Activated CD8-positive, alpha-beta memory T cell treated with anti-CD3 and anti-CD28 coated beads for 36 hours (primary cell): Measurements from ENCODE around the gene POR. TPM values are rescaled to one million over a fixed set of nuclear protein-coding genes. Genes with fewer than 3 reads are reported as not detected.
"Not testable (repeated sequence)": the region's sequence is repeated elsewhere in the genome, so short reads cannot be mapped to it uniquely, and the experiment has no call there.

Experiments
- CTCF ChIA-PET: fragments of 350-600 bp; sonication (Branson Sonifier 250); formaldehyde crosslinking; loops from one replicate; lab custom pipeline; 2021; ENCODE audit warnings: antibody characterized with exemption; lab: Charles Lee
- POLR2A ChIA-PET: fragments of 350-600 bp; sonication (Branson Sonifier 250); formaldehyde crosslinking; loops from one replicate; lab custom pipeline; 2021; ENCODE audit warnings: antibody characterized with exemption; lab: Charles Lee
- total RNA-seq, 2 experiments: library from RNA; stranded (reverse); gene quantifications; one replicate each; pipeline ENCODE4 v1.2.3, GENCODE V29; 2021

The POR gene
- total RNA-seq: 10 to 100 TPM; 42.2 to 47.9 TPM

DNA sequence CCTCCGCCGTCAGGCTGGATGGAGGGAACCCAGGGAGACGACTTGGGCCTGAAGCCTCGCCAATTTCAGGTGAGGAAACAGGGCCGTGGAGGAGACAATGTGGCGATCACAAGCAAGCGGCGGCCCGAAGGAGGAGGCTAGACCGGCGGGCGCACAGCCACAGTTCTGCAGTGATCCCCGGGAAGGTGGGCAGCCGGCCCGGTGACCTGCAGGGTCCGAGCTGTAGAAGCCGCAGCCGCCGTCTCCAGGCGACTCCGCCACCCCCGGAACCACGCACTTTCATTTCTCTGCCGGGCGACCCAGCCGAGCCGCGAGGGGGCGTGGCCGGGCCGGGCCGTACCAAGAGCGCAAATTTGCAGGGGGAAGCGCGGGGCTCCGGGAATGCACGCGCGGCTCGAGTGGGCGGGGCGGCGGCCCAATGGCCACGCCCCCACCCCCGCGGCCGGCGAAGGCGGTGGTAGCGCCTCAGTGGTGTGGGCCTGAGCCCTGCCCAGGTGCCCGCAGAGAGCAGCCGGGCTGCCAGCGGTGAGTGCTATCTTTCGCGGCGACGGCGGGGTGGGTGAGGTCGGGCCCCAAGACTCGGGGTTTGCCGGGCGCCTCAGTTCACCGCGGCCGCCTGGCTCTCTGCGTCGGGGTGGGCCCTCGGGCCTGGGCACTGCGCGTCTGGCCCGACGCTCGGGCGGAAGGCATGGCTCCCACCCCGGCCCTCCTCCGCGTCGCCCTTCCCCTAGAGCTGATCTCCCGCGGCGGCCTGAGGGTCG, at the start of gene POR:
Gene POR (plus strand): TSS at position 501 of the 761 bp plus-strand sequence. CDS start 38,847 bp downstream, outside the sequence.
- CTCF ChIA-PET: interaction anchor here (1.3 to 2.7 kb wide), 3 partner anchors 94 to 105 kb away, joined by 3 to 7 read pairs (median 3); no protein-coding TSS in a partner anchor
- POLR2A ChIA-PET: interaction anchor here (0.6 to 2.7 kb wide), 5 partner anchors 14 to 185 kb away, joined by 3 to 7 read pairs (median 5); partner anchors contain the start of genes MDH2, RHBDD2 and STYXL1

DNA sequence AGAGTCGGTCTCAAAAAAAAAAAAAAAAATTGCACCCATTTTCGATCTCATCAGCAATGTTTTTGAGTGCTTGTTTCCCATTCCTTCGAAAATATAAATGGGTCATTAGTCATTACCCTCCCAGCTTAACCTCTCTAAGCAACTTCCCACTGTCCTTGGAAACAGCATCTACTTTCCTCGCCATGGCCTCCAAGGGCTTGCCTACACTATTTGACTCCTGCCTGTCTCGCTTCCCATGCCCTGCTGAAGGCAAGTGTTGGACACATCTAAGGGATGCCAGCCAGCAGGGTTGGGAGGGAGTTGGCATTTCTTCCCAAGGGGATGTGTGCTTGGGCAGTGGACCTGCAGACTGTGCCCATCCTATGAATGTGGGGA, 48.9 kb upstream of the POR start:
- ChIA-PET POLR2A (no interaction called here), CTCF (interaction anchor here (0.5 to 2.4 kb wide), 4 partner anchors 12 to 1346 kb away, joined by 3 to 26 read pairs (median 5); partner anchors contain the start of gene RHBDD2)

DNA sequence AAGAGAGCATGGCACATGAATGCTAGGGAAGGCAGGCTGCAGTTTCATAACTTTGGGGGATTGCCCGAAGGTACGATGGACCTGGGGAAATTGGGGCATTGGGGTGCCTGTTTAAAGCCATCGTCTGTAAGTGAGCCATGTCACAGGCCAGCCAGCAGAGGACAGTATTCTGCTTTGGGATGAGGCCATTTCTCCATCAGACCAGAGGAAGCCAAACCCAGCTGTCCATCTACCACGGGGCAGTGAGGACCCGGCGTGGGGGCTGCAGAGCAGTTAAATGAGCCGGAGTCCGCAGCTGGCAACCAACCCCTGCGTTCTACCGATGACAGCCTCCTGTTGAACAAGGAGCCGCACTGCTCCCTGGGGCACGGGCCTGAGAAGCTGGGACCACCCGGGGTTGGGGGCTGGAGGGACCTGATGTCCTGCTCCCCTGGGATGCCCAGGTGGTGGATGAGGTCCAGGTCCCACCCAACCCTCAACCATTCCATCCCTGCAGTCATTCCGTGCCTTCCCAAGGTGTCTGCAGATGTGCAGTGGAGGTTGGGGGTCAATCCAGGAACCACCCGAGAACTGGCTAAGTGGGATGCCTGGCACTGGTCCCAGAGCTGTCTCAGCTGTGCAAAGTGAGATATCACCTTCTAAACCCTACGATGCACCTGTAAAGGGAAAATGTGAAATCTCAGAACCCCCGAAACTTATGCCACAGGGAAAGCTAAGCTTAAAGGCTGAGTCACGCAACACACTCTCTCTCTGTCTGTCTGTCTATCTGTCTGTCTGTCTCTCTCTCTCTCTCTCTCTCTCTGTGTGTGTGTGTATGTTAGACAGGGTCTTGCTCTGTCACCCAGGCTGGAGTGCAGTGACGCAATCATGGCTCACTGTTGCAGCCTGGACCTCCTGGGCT, 48.2 kb upstream of the POR start:
- POLR2A ChIA-PET: no interaction called here

DNA sequence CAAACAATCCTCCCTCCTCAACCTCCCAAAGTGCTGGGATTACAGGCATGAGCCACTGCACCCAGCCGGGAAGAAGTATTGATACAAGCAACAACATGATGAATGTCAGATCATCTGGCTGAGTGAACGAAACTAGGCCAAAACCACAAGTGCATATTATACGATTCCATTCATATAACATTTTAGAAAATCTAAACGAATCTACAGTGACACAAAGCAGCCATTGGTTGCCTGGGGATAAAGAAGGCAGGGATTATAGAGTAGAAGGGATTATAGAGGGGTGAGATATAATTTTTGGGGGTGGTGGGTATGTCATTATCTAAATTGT, 47.6 kb upstream of the POR start:
- POLR2A ChIA-PET: no interaction called here
- CTCF ChIA-PET: interaction anchor here (1.9 to 2.4 kb wide), 2 partner anchors 11 to 153 kb away, joined by 7 to 26 read pairs; partner anchors contain the start of gene RHBDD2

More for the DNA sequence above, 48.2 kb upstream of the POR start:
- CTCF ChIA-PET: interaction anchor here (0.6 to 2.4 kb wide), 6 partner anchors 11 to 1345 kb away, joined by 3 to 26 read pairs (median 4); partner anchors contain the start of gene RHBDD2

DNA sequence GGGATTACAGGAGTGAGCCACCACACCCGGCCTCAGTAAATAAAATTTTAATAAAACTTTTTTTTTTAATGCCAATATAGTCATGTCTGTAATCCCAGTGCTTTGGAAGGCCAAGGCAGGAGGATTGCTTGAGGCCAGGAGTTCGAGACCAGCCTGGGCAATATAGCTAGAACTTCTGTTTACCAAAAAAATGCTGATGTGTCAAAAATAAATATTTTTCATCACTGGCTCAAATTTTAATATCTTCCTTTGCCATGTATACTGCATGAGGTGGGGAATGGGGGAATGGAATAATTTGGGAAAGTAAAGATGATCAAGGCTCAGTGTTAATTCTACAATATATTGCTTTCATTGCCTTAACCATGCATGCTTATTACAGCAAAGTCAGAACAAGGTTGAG, 46.8 kb upstream of the POR start:
- CTCF ChIA-PET: interaction anchor here (2.0 to 2.4 kb wide), 2 partner anchors 10 to 152 kb away, joined by 7 to 8 read pairs; partner anchors contain the start of gene RHBDD2

DNA sequence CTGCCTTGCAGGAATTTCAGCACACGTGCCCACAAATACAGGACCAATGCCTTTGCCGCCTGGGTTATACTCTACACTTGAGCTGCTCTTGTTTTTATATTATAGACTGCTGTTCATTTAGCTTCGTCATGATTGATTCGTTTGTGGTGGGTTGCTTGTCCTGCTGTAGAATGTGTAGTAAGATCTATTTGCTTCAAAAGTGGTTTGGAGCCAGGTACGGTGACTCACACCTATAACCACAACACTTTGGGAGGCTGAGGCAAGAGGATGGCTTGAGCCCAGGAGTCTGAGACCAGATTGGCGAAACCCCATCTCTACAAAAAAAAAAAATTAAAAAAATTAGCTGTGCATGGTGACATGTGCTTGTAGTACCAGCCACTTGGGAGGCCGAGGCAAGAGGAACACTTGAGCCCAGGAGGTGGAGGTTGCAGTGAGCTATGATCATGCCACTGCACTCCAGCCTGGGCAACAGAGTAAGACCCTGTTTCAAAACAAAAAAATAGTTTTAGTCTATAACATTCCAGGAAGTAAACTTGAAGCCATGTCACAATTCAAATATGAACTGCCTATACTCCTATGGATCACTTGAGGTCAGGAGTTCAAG, 45.1 kb upstream of the POR start:
- ChIA-PET POLR2A (interaction anchor here (1.2 kb wide), 1 partner anchor 45 kb away, joined by 7 read pairs; the partner anchor contains the start of gene POR), CTCF (interaction anchor here (1.5 to 2.0 kb wide), 2 partner anchors 150 kb away, joined by 8 to 9 read pairs; no protein-coding TSS in a partner anchor)

More for the DNA sequence above, 46.8 kb upstream of the POR start:
- POLR2A ChIA-PET: no interaction called here

DNA sequence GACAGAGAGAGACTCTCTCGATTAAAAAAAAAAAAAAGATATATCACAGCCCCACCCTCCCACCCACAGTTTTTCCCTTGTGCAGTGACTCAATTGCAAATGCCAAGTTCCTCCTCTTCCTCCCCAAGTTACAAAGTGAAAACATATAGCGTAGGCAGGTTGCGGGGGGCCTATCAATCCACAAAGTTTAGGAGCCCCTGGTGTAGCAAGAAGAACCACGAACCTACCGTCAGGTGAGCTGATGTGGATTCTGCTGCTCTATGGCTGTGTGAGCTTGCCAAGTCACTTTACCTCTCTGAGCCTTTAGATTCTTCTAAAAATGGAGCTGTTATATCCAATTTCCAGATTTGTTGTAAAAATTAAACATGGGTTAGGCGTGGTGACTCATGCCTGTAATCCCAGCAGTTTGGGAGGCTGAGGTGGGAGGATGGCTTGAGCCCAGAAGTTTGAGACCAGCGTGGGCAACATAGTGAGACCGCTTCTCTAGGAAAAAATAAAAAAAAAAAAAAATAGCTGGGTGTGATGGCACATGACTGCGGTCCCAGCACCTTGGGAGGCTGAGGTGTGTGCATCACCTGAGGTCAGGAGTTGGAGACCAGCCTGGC, 44.3 kb upstream of the POR start:
- POLR2A ChIA-PET: interaction anchor here (0.6 to 1.2 kb wide), 3 partner anchors 44 to 385 kb away, joined by 3 to 7 read pairs (median 4); partner anchors contain the start of gene POR

DNA sequence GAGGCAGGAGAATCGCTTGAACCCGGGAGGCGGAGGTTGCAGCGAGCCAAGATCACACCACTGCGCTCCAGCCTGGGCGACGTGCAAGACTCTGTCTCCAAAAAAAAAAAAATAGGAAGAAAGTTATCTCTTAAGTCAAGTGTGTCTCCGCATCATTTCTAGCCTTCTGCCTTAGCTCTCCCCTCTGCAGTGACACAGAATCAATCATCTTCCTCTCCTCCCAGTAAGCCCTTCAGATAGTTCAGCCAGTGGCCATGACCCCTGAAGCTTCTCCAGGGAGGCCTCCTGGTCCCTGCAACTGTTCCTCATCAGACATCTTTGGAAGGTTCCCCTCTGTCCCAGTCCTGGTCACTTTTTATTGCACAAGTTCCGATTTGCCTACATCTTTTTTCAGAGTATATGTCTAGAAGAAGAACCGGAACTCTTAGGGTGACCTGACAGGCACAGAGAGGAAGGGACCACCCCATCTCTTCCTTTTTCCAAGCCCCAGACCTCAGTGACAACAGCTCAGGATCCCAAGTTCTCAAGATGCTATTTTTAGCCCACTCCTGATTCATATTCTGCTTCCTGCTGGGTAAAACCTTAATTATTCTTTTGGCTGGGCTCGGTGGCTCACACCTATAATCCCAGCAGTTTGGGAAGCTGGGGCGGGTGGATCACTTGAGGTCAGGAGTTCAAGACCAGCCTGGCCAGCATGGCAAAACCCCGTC, 42.7 kb upstream of the POR start:
- POLR2A ChIA-PET: no interaction called here
- CTCF ChIA-PET: interaction anchor here (0.7 to 1.0 kb wide), 3 partner anchors 49 to 196 kb away, joined by 3 read pairs; no protein-coding TSS in a partner anchor

More for the DNA sequence above, 44.3 kb upstream of the POR start:
- CTCF ChIA-PET: interaction anchor here (0.7 to 1.5 kb wide), 3 partner anchors 8 to 150 kb away, joined by 3 to 9 read pairs (median 6); partner anchors contain the start of gene RHBDD2

DNA sequence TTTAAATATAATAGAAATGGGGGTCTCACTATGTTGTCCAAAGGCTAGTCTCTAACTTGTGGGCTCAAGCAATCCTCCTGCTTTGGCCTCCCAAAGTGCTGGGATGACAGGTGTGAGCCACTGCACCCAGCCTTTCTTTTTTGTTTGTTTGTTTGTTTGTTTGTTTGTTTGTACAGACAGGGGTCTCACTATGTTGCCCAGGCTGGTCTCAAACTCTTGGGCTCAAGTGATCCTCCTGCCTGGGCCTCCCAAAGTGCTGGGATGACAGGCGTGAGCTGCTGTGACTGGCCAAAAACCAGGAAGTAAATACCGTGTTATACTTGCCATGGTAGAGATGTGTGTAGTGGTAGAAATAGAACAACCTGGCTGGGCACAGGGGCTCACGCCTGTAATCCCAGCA, 40.8 kb upstream of the POR start:
- CTCF ChIA-PET, POLR2A ChIA-PET: not testable (repeated sequence)

DNA sequence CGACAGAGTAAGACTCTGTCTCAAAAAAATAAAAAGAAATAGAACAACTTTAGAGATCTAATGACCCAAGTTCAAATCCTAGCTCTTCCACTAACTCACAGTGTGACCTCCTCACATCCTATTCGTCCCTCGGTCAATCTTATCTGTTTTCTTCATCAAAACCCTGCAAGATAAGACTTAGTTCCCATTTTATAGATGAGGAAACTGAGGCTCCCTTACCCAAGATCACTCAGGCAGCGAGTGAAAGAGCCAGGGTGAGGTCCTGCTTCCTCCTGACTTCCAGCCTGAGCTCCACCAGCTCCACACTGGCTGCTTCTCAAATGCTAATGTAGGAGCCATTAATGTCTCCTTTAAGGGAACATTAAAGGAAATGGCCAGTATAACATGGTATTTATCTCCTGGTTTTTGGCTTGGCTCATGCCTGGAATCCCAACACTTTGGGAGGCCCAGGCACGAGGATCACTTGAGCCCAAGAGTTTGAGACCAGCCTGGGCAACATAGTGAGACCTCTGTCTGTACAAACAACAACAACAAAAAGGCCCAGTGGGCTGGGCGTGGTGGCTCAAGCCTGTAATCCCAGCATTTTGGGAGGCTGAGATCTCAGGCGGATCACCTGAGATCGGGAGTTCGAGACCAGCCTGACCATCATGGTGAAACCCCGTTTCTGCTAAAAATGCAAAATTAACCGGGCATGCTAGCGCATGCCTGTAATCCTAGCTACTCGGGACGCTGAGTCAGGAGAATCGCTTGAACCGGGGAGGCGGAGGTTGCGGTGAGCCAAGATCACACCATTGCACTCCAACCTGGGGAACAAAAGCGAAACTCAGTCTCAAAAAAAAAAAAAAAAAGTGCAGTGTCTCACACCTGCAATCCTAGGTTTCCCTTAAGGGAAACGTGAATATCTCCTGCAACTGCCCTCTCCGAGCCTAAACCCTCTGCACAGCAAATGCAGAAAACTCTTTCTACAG, 39.6 kb upstream of the POR start:
- ChIA-PET CTCF (no interaction called here), POLR2A (no interaction called here)

DNA sequence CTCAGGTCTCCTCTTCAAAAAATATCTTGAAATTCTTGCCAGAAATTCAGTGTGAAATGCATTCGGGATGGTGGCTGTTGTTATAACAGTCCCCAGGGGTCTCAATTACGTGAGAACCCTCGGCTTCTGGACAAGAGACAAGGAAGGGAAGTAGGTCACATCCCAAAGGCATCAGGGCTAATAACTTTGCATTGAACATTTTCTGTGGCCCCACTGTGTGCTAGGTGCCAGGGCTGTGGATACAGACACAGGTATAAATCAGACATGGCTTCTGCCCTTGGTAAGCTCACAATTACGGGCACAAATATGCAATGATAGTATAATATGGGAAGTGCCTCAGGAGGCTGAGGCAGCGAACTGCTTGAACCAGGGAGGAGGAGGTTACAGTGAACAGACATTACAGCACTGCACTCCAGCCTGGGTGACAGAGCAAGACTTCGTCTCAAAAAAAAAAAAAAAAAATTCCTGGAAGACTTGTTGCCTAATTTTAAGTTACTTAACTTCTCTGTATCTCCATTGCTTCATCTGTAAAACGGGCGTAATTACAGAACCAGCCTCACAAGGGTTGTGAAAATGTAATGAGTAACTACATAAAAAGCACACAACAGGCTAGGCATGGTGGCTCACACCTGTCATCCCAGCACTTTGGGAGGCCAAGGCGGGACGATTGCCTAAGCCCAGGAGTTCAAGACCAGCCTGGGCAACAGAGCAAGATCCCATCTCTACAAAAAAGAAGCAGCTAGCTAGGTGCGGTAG, 38.7 kb upstream of the POR start:
- ChIA-PET CTCF (interaction anchor here (0.6 kb wide), 1 partner anchor 129 kb away, joined by 5 read pairs; no protein-coding TSS in a partner anchor), POLR2A (no interaction called here)

DNA sequence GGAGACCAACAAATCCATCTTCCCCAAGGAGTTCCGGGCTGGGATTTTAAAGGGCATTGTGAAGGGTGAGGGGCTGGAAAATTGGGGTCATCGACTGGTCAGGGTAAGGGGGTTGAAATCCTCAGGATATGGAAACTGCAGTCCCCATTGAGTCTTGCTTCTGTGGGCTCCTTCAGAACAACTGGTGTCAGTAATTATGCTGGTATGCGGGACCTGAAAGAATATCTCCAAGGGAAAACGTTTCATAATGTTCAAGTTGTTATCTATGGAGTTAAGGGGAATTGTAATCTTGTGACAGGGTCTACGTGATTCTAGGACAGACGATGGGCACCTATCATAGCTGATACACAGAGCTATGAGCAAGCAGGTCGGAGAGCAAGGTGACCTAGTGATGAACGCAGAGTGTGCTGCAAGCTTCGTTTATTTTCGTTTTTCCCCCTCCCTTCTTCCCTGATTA, 36.6 kb upstream of the POR start:
- POLR2A ChIA-PET: interaction anchor here (0.9 to 1.0 kb wide), 2 partner anchors 37 to 114 kb away, joined by 3 to 5 read pairs; partner anchors contain the start of gene POR
- CTCF ChIA-PET: interaction anchor here (0.9 to 2.3 kb wide), 2 partner anchors 12 to 141 kb away, joined by 7 to 8 read pairs; no protein-coding TSS in a partner anchor

DNA sequence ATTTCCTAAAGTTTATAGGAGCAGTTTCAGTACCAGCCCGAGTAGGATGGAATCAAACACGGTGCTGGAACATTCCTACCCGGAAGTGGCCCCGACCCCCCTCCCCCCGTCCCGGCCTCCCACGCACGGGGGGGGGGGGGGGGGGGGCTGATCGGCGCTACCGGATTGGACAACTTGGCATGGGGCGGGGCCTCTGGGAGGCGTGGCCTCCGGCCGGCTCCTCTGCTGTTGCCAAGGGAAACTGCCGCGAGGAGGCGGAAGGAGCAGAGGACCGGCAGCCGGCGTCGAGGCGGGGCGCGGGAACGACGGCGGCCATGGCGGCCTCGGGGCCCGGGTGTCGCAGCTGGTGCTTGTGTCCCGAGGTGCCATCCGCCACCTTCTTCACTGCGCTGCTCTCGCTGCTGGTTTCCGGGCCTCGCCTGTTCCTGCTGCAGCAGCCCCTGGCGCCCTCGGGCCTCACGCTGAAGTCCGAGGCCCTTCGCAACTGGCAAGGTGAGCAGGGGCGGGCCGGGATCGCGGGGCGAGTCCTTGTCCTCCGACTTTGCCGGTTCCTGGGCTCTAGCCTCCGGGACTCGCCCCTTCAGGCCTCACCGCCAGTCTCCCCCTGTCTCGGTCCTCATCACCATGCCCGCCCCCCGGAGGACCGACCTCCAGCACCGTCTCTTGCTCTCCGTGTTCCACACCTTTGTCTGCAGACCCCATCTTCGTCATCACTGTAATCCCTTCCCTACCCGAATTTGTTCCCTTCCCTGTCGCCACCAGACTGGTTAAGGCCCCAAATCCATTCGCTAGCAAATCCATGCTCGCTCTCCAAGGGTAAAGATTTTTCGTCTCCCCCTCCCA, 36.0 kb upstream of the POR start, which contains the start of gene RHBDD2:
Gene RHBDD2 (plus strand): TSS at position 266 of the 843 bp plus-strand sequence. CDS start 49 bp downstream, at position 315.
- ChIA-PET CTCF (interaction anchor here (0.7 to 2.3 kb wide), 3 partner anchors 8 to 141 kb away, joined by 3 to 8 read pairs (median 7); no protein-coding TSS in a partner anchor), POLR2A (interaction anchor here (0.9 to 1.0 kb wide), 2 partner anchors 36 to 113 kb away, joined by 3 to 5 read pairs; partner anchors contain the start of gene POR)

DNA sequence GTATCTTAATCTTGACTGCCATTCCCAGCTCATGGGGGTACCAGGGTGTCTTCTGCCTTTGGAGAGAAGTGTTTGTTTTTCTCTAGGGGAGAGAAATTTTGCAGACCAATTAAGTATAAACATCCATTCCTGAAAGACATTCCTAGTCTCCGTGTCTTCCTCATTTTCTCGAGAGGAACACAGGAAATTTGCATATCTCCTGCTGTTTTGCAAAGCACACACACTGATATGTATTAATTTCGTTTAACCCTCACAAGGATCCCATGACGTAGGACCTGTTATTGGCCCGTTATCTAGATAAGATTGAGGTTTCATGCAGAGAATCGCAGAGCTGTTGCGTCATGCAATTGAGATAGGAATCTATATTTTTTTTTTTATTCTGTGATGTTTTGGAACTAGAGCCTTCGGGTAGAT, 35.2 kb upstream of the POR start:
- CTCF ChIA-PET: no interaction called here
- POLR2A ChIA-PET: no interaction called here
